Endodermal cell (in vitro differentiated cells): Measurements from ENCODE around the gene NTRK1. TPM values are rescaled to one million over a fixed set of nuclear protein-coding genes. Genes with fewer than 3 reads are reported as not detected.

Experiments
- DNase-seq: peaks from one replicate; pipeline ENCODE4 v3.0.0-alpha.2; 2017
- H3K27ac ChIP-seq: 2 replicates; pipeline ENCODE4 v1.5.1; 2013; ENCODE audit warnings: mild to moderate bottlenecking, low read depth, low read length, moderate library complexity
- H3K27me3 ChIP-seq: 2 replicates; pipeline ENCODE4 v1.6.1; 2013; ENCODE audit warnings: mild to moderate bottlenecking, low read length, moderate library complexity; ENCODE audit not compliant: insufficient read depth, control insufficient read depth, poor library complexity, severe bottlenecking
- H3K36me3 ChIP-seq: 2 replicates; pipeline ENCODE4 v1.7.0; 2013; ENCODE audit warnings: mild to moderate bottlenecking, low read length, moderate library complexity; ENCODE audit not compliant: control insufficient read depth, insufficient read depth
- H3K4me1 ChIP-seq: one replicate; pipeline ENCODE4 v1.7.0; 2013; ENCODE audit warnings: low read length; ENCODE audit not compliant: control insufficient read depth, insufficient read depth
- H3K4me3 ChIP-seq: 2 replicates; pipeline ENCODE4 v1.5.1; 2013; ENCODE audit warnings: mild to moderate bottlenecking, low read length, moderate library complexity
- H3K9ac ChIP-seq: 2 replicates; pipeline ENCODE4 v1.6.1; 2013; ENCODE audit warnings: mild to moderate bottlenecking, low read length, moderate library complexity; ENCODE audit not compliant: poor library complexity, severe bottlenecking; ENCODE audit errors: extremely low read depth
- H3K9me3 ChIP-seq: 2 replicates; pipeline ENCODE4 v1.6.1; 2013; ENCODE audit warnings: mild to moderate bottlenecking, low read length, moderate library complexity; ENCODE audit not compliant: control insufficient read depth
- H3K27ac Mint-ChIP-seq: 2 replicates; pipeline ENCODE4 v1.8.0; 2020; ENCODE audit warnings: mixed read lengths
- H3K27me3 Mint-ChIP-seq: 2 replicates; pipeline ENCODE4 v1.8.0; 2021; ENCODE audit warnings: mild to moderate bottlenecking, mixed read lengths; ENCODE audit not compliant: insufficient read depth
- H3K36me3 Mint-ChIP-seq: 2 replicates; pipeline ENCODE4 v1.8.0; 2020; ENCODE audit warnings: low read depth, mixed read lengths
- H3K4me1 Mint-ChIP-seq: 2 replicates; pipeline ENCODE4 v1.8.0; 2020; ENCODE audit warnings: mixed read lengths
- H3K4me3 Mint-ChIP-seq: 2 replicates; pipeline ENCODE4 v1.8.0; 2020; ENCODE audit warnings: mild to moderate bottlenecking, moderate library complexity, mixed read lengths
- H3K9me3 Mint-ChIP-seq: 2 replicates; pipeline ENCODE4 v1.8.0; 2020; ENCODE audit warnings: mild to moderate bottlenecking, mixed read lengths
- WGBS, 2 experiments: methylation state at CpG; one replicate each; pipeline versions ENCODE4 v1.1.5 to v1.1.7; 2013; ENCODE audit warnings: missing lambda C conversion rate in 2 of 2, mixed read lengths in 1 of 2; ENCODE audit not compliant: insufficient coverage in 1 of 2, insufficient read length in 1 of 2; 5-methylcytosine and 5-hydroxymethylcytosine counted together
- total RNA-seq, 2 donors: library from RNA; stranded (reverse); fragmentation: NEBNext Ultra II Directional in 1 of 2; extraction: Animal tissue kit (Norgen Biotek cat#: 25700) in 1 of 2; gene quantifications; 2 replicates in 1 of 2; 3 replicates in 1 of 2; pipeline ENCODE4 v1.2.1, GENCODE V29; 2021
- TF ChIP-seq, protein P1 (sequence below): fragments of 200-600 bp; sonication (generic); conservative IDR thresholded peaks from 2 replicates; pipeline ENCODE4 v1.5.0; 2021; ENCODE audit warnings: antibody characterized with exemption, mild to moderate bottlenecking

The NTRK1 gene
- total RNA-seq, 2 donors from 2014 or later, result 0.44 to 0.82 TPM

DNA sequence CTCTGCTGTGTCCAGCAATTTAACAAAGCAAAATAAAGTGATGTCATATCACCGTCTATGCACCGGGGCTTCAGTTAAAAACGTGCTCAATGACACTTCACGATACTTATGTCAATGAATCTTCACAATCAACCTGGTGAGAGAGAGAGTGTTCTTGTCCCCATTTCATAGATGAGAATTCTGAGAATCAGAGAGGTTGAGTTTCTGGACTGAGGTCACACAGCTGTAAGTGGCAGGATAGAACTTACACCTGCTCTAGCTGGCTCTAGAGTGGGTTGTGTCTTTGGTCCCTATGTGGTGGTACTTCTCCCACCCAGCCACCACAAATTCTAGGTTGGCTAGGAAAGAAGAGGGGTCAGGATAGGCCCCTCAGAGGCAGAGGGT lies 5.2 kb downstream of the NTRK1 start:
- Mint-ChIP-seq H3K36me3 (no peaks in the 10 kb centered on the region), H3K4me1 (peaks cover 15% of the 10 kb centered on the region)
- TF ChIP-seq, protein P1, sequence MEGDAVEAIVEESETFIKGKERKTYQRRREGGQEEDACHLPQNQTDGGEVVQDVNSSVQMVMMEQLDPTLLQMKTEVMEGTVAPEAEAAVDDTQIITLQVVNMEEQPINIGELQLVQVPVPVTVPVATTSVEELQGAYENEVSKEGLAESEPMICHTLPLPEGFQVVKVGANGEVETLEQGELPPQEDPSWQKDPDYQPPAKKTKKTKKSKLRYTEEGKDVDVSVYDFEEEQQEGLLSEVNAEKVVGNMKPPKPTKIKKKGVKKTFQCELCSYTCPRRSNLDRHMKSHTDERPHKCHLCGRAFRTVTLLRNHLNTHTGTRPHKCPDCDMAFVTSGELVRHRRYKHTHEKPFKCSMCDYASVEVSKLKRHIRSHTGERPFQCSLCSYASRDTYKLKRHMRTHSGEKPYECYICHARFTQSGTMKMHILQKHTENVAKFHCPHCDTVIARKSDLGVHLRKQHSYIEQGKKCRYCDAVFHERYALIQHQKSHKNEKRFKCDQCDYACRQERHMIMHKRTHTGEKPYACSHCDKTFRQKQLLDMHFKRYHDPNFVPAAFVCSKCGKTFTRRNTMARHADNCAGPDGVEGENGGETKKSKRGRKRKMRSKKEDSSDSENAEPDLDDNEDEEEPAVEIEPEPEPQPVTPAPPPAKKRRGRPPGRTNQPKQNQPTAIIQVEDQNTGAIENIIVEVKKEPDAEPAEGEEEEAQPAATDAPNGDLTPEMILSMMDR, result no peak

GRCh38 chr1:156866249-156866909 lies 5.7 kb downstream of the NTRK1 start:
- Histone ChIP-seq H3K36me3 (no peaks in the 10 kb centered on the region), H3K27ac (no peak overlapping the region), H3K9me3 (no peaks in the 10 kb centered on the region), H3K27me3 (peaks cover 51% of the 10 kb centered on the region), H3K4me1 (peaks cover 8% of the 10 kb centered on the region), H3K9ac (no peak overlapping the region), H3K4me3 (no peak overlapping the region)
- no peak overlapping the region for H3K4me3 Mint-ChIP-seq
- H3K27me3 Mint-ChIP-seq, result peaks cover 87% of the 10 kb centered on the region
- H3K9me3 Mint-ChIP-seq, result no peaks in the 10 kb centered on the region
- TF ChIP-seq, protein P1, result no peak
- 26 to 70% methylated on average over 3 to 12 of the region's 12 CpGs for WGBS, 2 experiments
- H3K4me1 Mint-ChIP-seq, result peaks cover 15% of the 10 kb centered on the region
- no peak overlapping the region for H3K27ac Mint-ChIP-seq
- no peaks in the 10 kb centered on the region for H3K36me3 Mint-ChIP-seq
- no peak for DNase-seq

More for the DNA sequence above, 5.2 kb downstream of the NTRK1 start:
- no peak overlapping the region for H3K4me3 Mint-ChIP-seq
- H3K4me1 ChIP-seq, result peaks cover 8% of the 10 kb centered on the region
- DNase-seq, result no peak
- no peak overlapping the region for H3K27ac Mint-ChIP-seq
- H3K27me3 Mint-ChIP-seq, result peaks cover 87% of the 10 kb centered on the region
- H3K36me3 ChIP-seq, result no peaks in the 10 kb centered on the region
- H3K27me3 ChIP-seq, result peaks cover 54% of the 10 kb centered on the region
- no peaks in the 10 kb centered on the region for H3K9me3 ChIP-seq
- no peaks in the 10 kb centered on the region for H3K9me3 Mint-ChIP-seq
- H3K27ac ChIP-seq, result no peak overlapping the region
- 81 to 85% methylated on average over 4 of the region's 4 CpGs for WGBS, 2 experiments
- H3K9ac ChIP-seq, result no peak overlapping the region
- H3K4me3 ChIP-seq, result no peak overlapping the region

DNA sequence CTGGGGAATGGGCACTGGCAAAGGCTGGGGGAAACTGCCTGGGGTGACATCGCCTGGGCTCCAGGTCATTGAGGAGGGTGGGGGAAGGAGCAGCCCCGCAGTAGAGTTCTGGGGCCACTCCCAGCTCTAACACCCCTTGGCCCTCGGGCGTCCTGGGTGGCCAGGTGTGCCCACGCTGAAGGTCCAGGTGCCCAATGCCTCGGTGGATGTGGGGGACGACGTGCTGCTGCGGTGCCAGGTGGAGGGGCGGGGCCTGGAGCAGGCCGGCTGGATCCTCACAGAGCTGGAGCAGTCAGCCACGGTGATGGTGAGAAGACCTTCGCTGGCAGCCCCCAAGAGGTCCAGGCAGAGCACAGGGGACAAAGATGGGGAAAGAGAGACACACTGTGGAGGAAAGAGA lies 7.7 kb downstream of the NTRK1 start:
- no peaks in the 10 kb centered on the region for H3K36me3 Mint-ChIP-seq
- Histone ChIP-seq H3K4me1 (no peaks in the 10 kb centered on the region), H3K9me3 (no peaks in the 10 kb centered on the region), H3K27ac (no peak overlapping the region), H3K4me3 (no peak overlapping the region), H3K9ac (no peak overlapping the region), H3K27me3 (peaks cover 37% of the 10 kb centered on the region), H3K36me3 (no peaks in the 10 kb centered on the region)
- no peak overlapping the region for H3K27ac Mint-ChIP-seq
- peaks cover 7% of the 10 kb centered on the region for H3K4me1 Mint-ChIP-seq
- no peak for DNase-seq
- peaks cover 72% of the 10 kb centered on the region for H3K27me3 Mint-ChIP-seq
- no peak overlapping the region for H3K4me3 Mint-ChIP-seq
- no peaks in the 10 kb centered on the region for H3K9me3 Mint-ChIP-seq
- TF ChIP-seq, protein P1, result no peak
- 73 to 83% methylated on average over 9 to 13 of the region's 13 CpGs for WGBS, 2 experiments
